ENCODE measurements around the gene KCTD1.

The KCTD1 gene

DNA sequence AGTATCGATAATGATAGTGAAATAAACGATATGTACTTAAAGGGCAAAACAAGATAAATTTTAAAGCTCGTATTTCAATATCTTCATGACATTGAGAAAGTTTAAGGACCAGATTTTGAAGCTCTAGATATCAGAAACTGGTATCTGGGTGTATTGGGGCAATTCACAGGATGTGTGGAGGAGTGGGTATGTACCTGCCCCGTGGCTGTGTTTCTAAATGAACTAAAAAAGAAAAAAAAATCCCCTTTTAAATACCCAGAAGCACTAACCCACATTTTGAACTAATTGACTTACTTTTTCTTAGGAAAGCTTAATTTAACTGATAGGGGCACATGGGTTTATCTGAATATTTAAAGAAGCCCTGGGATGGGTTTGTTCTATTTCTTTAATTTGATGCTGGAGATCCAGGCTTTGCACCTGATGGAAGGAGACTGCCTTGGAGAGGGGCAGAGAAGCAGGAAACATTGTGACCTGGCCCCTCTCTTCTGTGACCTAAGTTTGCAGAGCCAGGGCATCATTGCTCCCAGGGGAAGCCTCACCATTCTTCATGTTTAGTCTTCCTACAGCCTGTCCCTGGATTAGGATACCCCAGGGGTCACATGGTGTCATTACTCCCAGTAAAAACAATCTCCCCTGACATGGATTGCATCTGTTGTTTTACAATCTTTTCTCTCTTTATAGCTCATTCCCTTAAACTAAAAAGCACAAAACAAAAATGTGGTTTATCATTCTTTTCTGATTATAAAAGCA is 7.6 kb upstream of the KCTD1 start:
- Mint-ChIP-seq H3K4me1 (peaks cover 8% of the 10 kb centered on the region), H3K36me3 (no peaks in the 10 kb centered on the region), H3K27ac (no peak overlapping the region), H3K4me3 (no peak overlapping the region), H3K27me3 (peaks cover 43% of the 10 kb centered on the region), H3K9me3 (no peaks in the 10 kb centered on the region)

DNA sequence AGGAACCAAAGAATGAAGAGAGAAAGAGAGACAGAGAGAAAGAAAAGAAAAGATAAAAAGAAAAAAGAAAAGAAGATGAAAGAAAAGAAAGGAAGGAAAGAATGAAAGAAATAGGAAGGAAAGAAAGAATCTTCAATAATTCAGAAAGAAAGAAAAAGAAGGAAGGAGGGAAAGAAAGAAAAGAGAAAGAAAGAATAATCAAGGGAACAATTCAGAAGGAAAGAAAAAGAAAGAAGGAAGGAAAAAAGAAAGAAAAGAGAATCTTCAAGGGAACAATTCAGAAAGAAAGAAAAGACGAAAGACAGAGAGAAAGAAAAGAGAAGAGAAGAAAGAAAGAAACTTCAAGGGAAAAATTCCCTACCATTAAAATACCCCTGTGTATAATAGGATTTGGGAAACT is 5.6 kb upstream of the KCTD1 start:
- H3K27ac Mint-ChIP-seq = no peak overlapping the region
- H3K27me3 Mint-ChIP-seq = peaks cover 42% of the 10 kb centered on the region
- H3K4me3 Mint-ChIP-seq = no peak overlapping the region
- peaks cover 15% of the 10 kb centered on the region for H3K4me1 Mint-ChIP-seq
- H3K9me3 Mint-ChIP-seq = no peaks in the 10 kb centered on the region
- H3K36me3 Mint-ChIP-seq = no peaks in the 10 kb centered on the region

DNA sequence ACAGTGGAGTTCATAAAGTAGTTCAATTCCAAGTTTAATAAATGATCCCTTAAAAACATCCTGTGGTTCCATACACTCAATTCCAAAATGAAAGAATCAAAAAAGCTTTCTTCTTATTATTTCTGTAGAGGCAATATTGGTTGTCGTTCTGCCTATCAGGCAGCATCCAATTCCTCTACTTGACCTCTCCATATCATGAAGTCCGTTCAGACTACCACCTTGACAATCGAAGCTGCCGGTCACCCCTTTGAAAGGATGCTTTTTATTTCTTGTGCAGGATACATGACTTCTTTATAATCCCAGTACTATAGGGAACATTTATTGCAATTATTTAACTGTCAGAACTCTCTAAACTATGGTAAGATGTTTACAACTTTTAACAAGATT is 3.3 kb upstream of the KCTD1 start:
- H3K4me1 Mint-ChIP-seq = peaks cover 15% of the 10 kb centered on the region
- H3K9me3 Mint-ChIP-seq = no peaks in the 10 kb centered on the region
- peaks cover 34% of the 10 kb centered on the region for H3K27me3 Mint-ChIP-seq
- peak overlapping the region; percentile 58 for H3K4me3 Mint-ChIP-seq
- no peak overlapping the region for H3K27ac Mint-ChIP-seq
- H3K36me3 Mint-ChIP-seq = no peaks in the 10 kb centered on the region

DNA sequence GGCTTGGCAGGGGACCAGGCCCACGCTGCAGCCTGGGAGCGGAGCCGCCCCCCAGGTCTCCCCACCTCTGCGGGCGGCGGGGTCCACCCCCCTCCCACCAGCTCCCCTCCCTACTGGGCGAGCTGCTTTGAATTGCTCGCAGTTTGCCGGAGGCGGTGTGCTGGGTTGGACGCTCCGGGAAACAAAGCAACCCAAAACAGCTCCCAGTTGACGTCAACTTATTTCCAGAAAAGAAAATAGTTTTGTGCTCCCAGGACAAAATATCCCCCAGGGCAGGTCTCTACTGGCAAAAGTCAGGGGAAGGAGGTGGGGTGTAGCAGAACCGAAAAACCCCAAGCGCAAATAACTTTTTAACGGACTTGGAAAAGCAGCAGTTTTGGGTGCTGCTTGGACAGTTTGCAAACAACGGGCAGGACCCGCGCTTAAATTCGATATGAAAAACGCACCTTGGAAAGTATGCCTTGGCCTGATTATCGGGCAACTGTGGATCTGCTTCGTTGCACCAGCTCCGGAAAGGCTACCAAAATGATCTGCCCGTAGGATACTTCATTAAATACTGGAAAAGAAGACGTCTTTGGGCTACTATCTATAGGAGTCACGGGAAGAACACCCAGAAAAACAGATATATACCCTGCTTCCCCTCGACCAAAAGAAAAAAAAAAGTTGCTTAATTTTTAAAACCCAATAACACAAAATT is 2.8 kb upstream of the KCTD1 start:
- H3K36me3 Mint-ChIP-seq = no peaks in the 10 kb centered on the region
- H3K27me3 Mint-ChIP-seq = peaks cover 29% of the 10 kb centered on the region
- peaks cover 21% of the 10 kb centered on the region for H3K4me1 Mint-ChIP-seq
- H3K4me3 Mint-ChIP-seq = peak overlapping the region; percentile 58
- H3K9me3 Mint-ChIP-seq = no peaks in the 10 kb centered on the region
- H3K27ac Mint-ChIP-seq = no peak overlapping the region

DNA sequence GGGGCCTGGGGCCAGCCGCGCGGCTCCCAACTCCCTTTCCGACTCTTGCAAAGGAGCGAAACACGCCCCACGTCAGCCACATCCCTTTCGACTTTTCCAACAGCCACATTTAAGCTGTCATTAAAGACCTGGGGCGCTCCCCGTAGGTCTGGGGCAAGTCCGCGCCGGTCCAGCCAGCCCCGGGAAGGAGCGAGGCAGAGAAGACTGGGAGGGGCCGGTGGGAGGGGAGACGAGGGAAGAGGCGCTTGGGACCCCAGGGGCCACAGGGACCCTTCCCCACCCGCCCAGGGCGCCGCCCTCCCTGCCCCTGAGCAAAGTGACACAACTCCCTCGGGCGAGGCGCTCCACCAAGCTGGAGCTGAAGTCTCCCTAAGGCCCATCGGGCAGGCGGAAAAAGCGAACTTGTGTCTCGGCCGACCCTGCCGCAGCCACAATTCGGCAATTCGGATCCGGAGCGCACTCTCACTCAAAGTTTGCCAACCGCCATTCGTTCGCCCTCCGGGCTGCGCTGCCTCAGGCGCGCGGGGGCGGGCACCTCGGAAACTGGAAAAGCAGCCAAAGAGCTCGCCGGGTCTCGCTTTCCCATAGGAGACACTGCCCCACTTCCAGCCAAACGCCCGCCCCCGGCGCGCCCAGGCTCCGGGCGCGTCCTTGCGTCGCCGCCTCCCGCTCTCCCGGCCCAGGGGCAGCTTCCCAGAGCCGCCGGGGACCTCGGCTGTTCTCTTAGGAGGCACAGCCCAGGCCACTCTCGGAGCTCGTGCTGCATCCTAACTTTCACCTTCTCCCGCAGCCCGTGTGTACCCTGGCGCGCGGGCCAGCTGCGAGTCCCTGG is 1.1 kb upstream of the KCTD1 start:
- Mint-ChIP-seq H3K4me3 (peak overlapping the region; percentile 74), H3K27ac (no peak overlapping the region), H3K4me1 (peaks cover 32% of the 10 kb centered on the region)

DNA sequence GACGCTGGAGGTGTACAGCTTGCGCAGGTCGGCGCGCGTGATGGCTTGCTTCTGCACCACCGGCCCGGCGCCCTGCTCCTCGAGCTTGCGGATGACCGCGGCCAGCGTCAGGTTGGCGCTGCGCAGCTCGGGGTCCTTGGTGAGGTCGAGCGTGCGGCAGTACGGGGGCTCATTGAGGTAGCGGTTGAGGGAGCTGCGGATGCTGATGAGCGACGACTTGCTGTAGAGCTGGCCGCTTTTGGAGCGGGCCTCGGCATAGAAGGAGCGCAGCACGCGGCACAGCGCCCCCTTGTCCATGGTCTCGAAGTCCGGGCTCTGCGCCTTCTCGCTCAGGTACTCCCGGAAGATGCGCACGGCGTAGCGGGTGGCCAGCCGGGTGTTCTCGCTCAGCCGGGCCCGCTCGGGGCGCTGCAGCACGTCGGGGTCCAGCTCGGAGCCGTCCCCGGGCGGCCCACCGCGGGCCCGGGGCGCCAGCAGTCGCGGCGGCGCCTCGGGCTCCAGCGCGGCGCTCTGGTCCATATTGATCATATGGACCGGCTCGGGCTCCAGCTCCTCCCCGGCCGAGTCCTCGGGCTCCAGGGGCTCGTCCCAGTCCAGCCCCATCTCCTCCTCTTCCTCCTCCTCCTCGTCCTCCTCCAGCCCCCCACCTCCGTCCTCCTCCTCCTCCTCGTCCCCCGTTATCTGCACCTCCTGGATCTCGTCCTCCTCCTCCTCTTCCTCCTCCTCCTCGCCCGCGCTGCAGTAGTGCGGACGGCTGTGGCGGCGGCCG is 523 bp downstream of the KCTD1 start:
- peaks cover 47% of the 10 kb centered on the region for H3K4me1 Mint-ChIP-seq
- peaks cover 16% of the 10 kb centered on the region for H3K27me3 Mint-ChIP-seq
- no peaks in the 10 kb centered on the region for H3K36me3 Mint-ChIP-seq
- H3K27ac Mint-ChIP-seq = no peak overlapping the region
- peak overlapping the region; percentile 86 for H3K4me3 Mint-ChIP-seq
- H3K9me3 Mint-ChIP-seq = no peaks in the 10 kb centered on the region

More for the DNA sequence above, 1.1 kb upstream of the KCTD1 start:
- no peaks in the 10 kb centered on the region for H3K36me3 Mint-ChIP-seq
- H3K9me3 Mint-ChIP-seq = no peaks in the 10 kb centered on the region
- H3K27me3 Mint-ChIP-seq = peaks cover 29% of the 10 kb centered on the region

DNA sequence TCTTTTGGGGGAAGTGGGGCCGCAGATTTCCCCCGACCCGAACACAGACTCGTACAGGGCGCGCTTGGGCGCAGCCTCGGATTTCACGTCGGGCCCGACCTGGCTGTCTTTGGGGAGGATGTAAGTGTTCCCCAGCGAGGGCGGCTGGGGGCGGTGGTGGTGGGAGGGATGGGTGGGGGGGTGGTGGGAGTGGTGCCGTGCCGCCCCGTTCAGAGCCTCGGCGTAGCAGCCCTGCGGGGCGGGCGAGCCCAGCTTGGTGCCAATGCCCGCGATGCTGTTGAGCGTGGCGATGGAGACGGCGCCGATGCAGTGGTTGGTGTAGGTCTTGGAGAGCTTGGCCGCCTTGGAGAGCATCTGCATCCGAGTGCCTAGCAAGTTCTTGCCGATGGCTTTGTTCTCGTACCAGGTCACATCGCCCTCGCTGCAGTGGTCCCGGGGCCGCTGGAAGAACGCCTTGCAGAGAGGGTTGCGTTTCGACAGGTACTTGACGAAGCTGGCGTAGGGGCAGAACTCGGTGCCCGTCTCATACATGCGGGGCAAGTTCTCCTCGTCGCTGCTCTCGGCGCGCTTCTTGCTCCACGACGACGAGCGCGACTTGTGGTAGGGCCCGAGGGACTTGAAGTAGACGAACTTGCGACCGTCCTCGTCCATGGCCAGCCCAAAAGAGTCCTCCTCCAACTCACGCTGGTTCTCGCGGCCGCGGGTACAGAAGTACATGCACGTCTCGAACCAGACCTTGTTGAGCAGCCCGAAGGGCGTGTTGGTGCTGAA is 1.3 kb downstream of the KCTD1 start:
- H3K4me3 Mint-ChIP-seq = peak overlapping the region; percentile 86
- H3K36me3 Mint-ChIP-seq = no peaks in the 10 kb centered on the region
- peaks cover 47% of the 10 kb centered on the region for H3K4me1 Mint-ChIP-seq
- no peaks in the 10 kb centered on the region for H3K9me3 Mint-ChIP-seq
- no peak overlapping the region for H3K27ac Mint-ChIP-seq
- H3K27me3 Mint-ChIP-seq = peaks cover 10% of the 10 kb centered on the region

DNA sequence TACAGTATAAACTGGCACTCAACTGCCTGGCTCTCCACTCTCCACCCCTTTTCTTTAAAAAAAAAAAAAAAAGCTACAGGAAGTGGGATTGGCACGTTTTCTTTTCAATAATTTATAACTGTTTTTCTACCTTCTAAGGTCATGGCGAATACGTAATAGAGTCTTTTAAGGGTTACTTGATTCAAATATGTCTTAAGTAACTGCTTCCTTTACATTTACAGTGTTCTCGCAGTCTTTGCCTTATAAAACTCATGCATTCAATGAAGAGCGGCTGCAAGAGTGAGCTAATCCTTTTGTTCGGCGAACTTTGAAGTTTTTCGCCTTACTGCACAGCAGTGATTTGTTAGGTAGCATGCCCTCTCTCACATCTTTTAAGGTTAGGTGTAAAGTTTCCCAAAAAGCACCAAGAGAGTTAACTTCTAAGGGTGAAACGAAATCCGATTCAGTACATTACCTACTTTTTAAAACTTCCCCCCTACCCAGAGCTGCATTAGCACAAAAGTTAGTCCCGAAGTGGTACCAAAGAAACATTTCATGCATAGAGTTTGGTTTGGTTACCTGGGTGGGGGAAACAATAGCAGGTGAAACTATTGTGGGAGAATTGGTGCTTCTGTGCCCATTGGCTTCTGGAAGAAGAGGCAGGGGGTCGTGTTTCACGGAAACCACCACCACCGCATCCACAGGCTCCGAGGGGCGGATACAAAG is 2.0 kb downstream of the KCTD1 start:
- H3K27me3 Mint-ChIP-seq = peaks cover 3% of the 10 kb centered on the region
- no peaks in the 10 kb centered on the region for H3K9me3 Mint-ChIP-seq
- no peak overlapping the region for H3K27ac Mint-ChIP-seq
- H3K4me1 Mint-ChIP-seq = peaks cover 44% of the 10 kb centered on the region
- peak overlapping the region; percentile 57 for H3K4me3 Mint-ChIP-seq
- peaks cover 2% of the 10 kb centered on the region for H3K36me3 Mint-ChIP-seq

DNA sequence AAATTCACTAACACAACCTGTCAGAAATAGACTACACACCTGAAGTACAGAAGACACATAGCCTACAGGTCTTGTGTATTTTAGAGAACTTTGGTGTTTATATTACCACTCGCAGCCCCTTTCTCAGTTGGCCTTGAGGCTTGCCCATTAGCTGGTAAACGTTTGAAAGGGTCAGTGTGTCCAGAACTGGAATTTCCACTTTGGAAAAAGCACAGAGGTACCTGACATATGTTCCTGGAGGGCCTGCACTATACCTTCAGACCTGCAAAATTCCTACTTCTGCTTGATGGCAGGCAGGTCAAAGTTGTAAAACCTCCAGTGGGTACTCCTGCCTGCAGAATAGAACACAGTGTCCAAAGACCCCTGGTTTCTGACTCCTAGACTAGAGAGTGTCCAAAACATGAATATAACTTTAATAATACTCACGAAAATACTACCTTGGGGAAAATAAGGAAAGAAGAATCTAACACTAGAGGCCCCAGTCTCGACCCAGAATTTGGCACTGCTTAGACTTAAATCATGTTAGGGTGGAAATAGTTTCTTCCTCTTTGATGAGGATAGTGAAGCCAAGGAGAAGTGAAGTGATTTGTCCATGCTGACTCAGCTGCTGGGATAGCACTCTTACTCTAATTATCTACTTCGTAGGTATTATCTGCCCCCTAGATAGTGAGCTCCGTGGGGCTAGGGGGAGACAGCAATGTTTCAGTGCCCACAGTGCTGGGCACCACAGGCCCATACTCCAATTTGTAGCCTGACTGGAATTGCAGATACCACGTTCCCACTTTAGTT is 2.8 kb downstream of the KCTD1 start:
- H3K4me1 Mint-ChIP-seq = peaks cover 41% of the 10 kb centered on the region
- H3K27me3 Mint-ChIP-seq = peaks cover 3% of the 10 kb centered on the region
- no peak overlapping the region for H3K4me3 Mint-ChIP-seq
- H3K9me3 Mint-ChIP-seq = no peaks in the 10 kb centered on the region
- no peak overlapping the region for H3K27ac Mint-ChIP-seq
- peaks cover 3% of the 10 kb centered on the region for H3K36me3 Mint-ChIP-seq

DNA sequence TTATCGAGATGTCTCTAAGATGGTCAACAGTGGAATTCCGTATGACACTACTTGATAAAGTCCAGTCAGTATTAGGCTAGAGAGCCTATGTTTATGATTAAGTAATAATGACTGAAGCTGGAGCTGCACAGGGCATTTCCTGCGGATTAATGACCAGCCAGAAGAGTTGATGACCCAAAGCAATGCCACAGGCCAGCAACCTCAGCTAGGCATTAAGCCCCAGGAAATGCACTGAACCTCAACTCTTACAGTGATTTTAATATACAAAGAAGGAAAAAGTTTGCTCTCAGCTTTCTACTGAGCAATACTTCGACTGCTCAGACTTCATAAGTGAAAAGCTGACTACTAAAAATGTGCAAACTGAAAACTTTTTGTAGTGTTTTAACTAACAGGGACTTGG is 3.9 kb downstream of the KCTD1 start:
- peaks cover 35% of the 10 kb centered on the region for H3K4me1 Mint-ChIP-seq
- peaks cover 3% of the 10 kb centered on the region for H3K36me3 Mint-ChIP-seq
- H3K27ac Mint-ChIP-seq = no peak overlapping the region
- no peak overlapping the region for H3K4me3 Mint-ChIP-seq
- no peaks in the 10 kb centered on the region for H3K27me3 Mint-ChIP-seq
- no peaks in the 10 kb centered on the region for H3K9me3 Mint-ChIP-seq

DNA sequence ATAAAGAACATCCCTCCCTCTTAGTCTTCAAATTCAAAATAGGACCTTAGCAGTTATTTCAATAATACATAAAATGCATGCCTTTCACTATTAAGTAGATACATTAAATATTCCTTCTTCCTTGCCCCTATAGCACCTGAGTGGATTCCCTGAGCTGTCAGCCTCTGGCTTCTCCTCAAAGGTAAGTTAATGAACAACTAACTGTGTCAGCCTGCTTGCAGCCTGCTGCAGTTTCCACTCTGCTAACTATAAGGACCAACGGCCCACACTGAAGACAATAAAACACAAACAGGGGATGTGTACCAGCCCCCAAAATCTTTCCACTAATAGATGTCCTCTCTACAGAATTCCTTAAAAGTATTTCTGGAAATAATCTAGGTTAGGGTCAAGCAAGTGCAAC is 5.0 kb downstream of the KCTD1 start:
- Mint-ChIP-seq H3K4me3 (no peak overlapping the region), H3K27me3 (no peaks in the 10 kb centered on the region), H3K27ac (no peak overlapping the region), H3K4me1 (peaks cover 35% of the 10 kb centered on the region), H3K36me3 (peaks cover 3% of the 10 kb centered on the region), H3K9me3 (no peaks in the 10 kb centered on the region)

DNA sequence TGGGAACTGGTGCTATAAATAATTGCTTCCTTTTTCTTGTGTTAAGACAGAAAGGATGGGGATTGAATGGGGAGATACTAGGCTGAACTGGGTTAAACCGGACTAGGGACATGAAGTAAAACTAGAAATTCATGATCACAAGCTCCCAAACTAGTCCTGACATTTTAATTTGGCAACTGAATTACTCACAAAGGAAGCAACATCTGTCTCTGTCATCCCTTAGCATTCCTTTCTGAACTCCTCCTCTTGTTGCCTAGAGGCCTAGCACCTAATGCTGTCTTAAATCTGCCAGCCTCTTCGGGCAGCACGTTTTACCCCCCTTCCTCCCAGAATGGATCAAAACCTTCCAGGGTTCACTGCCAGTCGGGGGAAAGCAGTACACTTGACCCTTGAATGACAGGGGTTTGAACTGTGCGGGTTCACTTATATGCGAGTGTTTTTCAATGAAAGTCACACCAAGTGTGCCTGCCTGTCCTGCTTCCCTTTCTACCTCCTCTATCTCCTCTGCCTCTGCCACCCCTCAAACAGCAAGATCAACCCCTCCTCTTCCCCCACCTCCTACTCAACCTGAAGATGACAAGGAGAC is 8.2 kb downstream of the KCTD1 start:
- H3K9me3 Mint-ChIP-seq = no peaks in the 10 kb centered on the region

DNA sequence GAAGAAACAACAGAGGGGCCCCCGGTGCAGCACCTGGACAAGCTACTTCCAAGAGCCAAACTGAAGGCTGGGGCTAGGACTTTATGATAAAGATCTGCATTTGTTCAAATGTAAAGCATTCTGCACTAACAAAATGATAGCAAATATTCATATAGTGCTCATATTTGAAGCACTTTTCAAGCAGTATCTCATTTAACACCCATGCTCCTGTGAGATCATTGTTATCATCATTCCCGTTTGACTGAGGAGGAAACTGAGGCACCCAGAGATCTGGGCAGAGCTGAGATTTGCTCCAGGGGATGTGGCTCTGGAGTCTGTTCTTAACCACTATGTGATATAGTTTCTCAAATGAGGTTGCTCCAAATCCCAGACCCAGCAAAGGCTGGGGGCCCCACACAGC is 9.8 kb downstream of the KCTD1 start:
- no peak overlapping the region for H3K4me3 Mint-ChIP-seq
- H3K27me3 Mint-ChIP-seq = no peaks in the 10 kb centered on the region

More for the DNA sequence above, 8.2 kb downstream of the KCTD1 start:
- Mint-ChIP-seq H3K27me3 (no peaks in the 10 kb centered on the region), H3K4me3 (no peak overlapping the region), H3K4me1 (peaks cover 22% of the 10 kb centered on the region), H3K27ac (no peak overlapping the region), H3K36me3 (peaks cover 3% of the 10 kb centered on the region)

More for the DNA sequence above, 9.8 kb downstream of the KCTD1 start:
- Mint-ChIP-seq H3K36me3 (peaks cover 3% of the 10 kb centered on the region), H3K27ac (no peak overlapping the region), H3K4me1 (peaks cover 10% of the 10 kb centered on the region), H3K9me3 (no peaks in the 10 kb centered on the region)

Measured in activated naive CD4-positive, alpha-beta T cell treated with anti-CD3 and anti-CD28 coated beads, Interleukin-2, amount 50 U/mL, for 24 hours (primary cell).